ENCODE measurements around the gene NEMF. TPM values are rescaled to one million over a fixed set of nuclear protein-coding genes. Genes with fewer than 3 reads are reported as not detected.

The NEMF gene
- polyA plus RNA-seq, 2 donors = 19.9 to 40.2 TPM

- Histone ChIP-seq H3K27me3 (ENCODE audit: control insufficient read depth in 1 of 2, insufficient read depth in 2 of 2, low read length in 2 of 2) (no peaks in the 10 kb centered on the region), H3K9me3 (ENCODE audit: control insufficient read depth in 2 of 2, insufficient read depth in 1 of 2, low read depth in 1 of 2, low read length in 1 of 2) (no peaks in the 10 kb centered on the region), H3K4me3 (ENCODE audit: low read depth in 1 of 2, low read length in 2 of 2) (peak overlapping the region; percentile 57 to 62), H3K4me1 (ENCODE audit: control insufficient read depth in 2 of 2, insufficient read depth in 2 of 2, low read length in 1 of 2) (no peaks in the 10 kb centered on the region), H3K27ac (ENCODE audit: low read depth in 2 of 2, low read length in 1 of 2) (peak overlapping the region; percentile 94 to 100), H3K36me3 (ENCODE audit: control insufficient read depth in 2 of 2, insufficient read depth in 2 of 2, low read length in 1 of 2) (no peaks in the 10 kb centered on the region)
- 0 to 1% methylated on average over 27 to 28 of the region's 30 CpGs for WGBS, 2 donors
These were observed 9.6 kb upstream of the NEMF start for GRCh38 chr14:49862089-49862673.

- Histone ChIP-seq H3K27ac (ENCODE audit: low read depth in 2 of 2, low read length in 1 of 2) (peak overlapping the region; percentile 94 to 100), H3K4me3 (ENCODE audit: low read depth in 1 of 2, low read length in 2 of 2) (peak overlapping the region; percentile 57 to 62), H3K36me3 (ENCODE audit: control insufficient read depth in 2 of 2, insufficient read depth in 2 of 2, low read length in 1 of 2) (no peaks in the 10 kb centered on the region), H3K4me1 (ENCODE audit: control insufficient read depth in 2 of 2, insufficient read depth in 2 of 2, low read length in 1 of 2) (no peaks in the 10 kb centered on the region), H3K27me3 (ENCODE audit: control insufficient read depth in 1 of 2, insufficient read depth in 2 of 2, low read length in 2 of 2) (no peaks in the 10 kb centered on the region), H3K9me3 (ENCODE audit: control insufficient read depth in 2 of 2, insufficient read depth in 1 of 2, low read depth in 1 of 2, low read length in 1 of 2) (no peaks in the 10 kb centered on the region)
- 0% methylated on average over 12 of the region's 12 CpGs for WGBS, 2 donors
These were observed 9.1 kb upstream of the NEMF start for GRCh38 chr14:49861699-49862088.

GRCh38 chr14:49860988-49861698 is 8.6 kb upstream of the NEMF start:
- Histone ChIP-seq H3K27ac (ENCODE audit: low read depth in 2 of 2, low read length in 1 of 2) (peak overlapping the region; percentile 94 to 100), H3K4me1 (ENCODE audit: control insufficient read depth in 2 of 2, insufficient read depth in 2 of 2, low read length in 1 of 2) (no peaks in the 10 kb centered on the region), H3K36me3 (ENCODE audit: control insufficient read depth in 2 of 2, insufficient read depth in 2 of 2, low read length in 1 of 2) (no peaks in the 10 kb centered on the region), H3K9me3 (ENCODE audit: control insufficient read depth in 2 of 2, insufficient read depth in 1 of 2, low read depth in 1 of 2, low read length in 1 of 2) (no peaks in the 10 kb centered on the region), H3K4me3 (ENCODE audit: low read depth in 1 of 2, low read length in 2 of 2) (peak overlapping the region; percentile 57 to 62), H3K27me3 (ENCODE audit: control insufficient read depth in 1 of 2, insufficient read depth in 2 of 2, low read length in 2 of 2) (no peaks in the 10 kb centered on the region)
- 21 to 27% methylated on average over 4 of the region's 4 CpGs for WGBS, 2 donors

GRCh38 chr14:49858383-49858782 is 5.8 kb upstream of the NEMF start:
- no peak overlapping the region for H3K27ac ChIP-seq (ENCODE audit: low read depth in 2 of 2, low read length in 1 of 2)
- 72 to 79% methylated on average over 3 of the region's 3 CpGs for WGBS, 2 donors
- H3K4me3 ChIP-seq (ENCODE audit: low read depth in 1 of 2, low read length in 2 of 2) = no peak overlapping the region
- no peaks in the 10 kb centered on the region for H3K9me3 ChIP-seq (ENCODE audit: control insufficient read depth in 2 of 2, insufficient read depth in 1 of 2, low read depth in 1 of 2, low read length in 1 of 2)
- no peaks in the 10 kb centered on the region for H3K27me3 ChIP-seq (ENCODE audit: control insufficient read depth in 1 of 2, insufficient read depth in 2 of 2, low read length in 2 of 2)
- H3K36me3 ChIP-seq (ENCODE audit: control insufficient read depth in 2 of 2, insufficient read depth in 2 of 2, low read length in 1 of 2) = no peaks in the 10 kb centered on the region
- H3K4me1 ChIP-seq (ENCODE audit: control insufficient read depth in 2 of 2, insufficient read depth in 2 of 2, low read length in 1 of 2) = no peaks in the 10 kb centered on the region

GRCh38 chr14:49857427-49858003 is 4.9 kb upstream of the NEMF start:
- no peaks in the 10 kb centered on the region for H3K9me3 ChIP-seq (ENCODE audit: control insufficient read depth in 2 of 2, insufficient read depth in 1 of 2, low read depth in 1 of 2, low read length in 1 of 2)
- H3K4me1 ChIP-seq (ENCODE audit: control insufficient read depth in 2 of 2, insufficient read depth in 2 of 2, low read length in 1 of 2) = no peaks in the 10 kb centered on the region
- H3K27me3 ChIP-seq (ENCODE audit: control insufficient read depth in 1 of 2, insufficient read depth in 2 of 2, low read length in 2 of 2) = no peaks in the 10 kb centered on the region
- no peak overlapping the region for H3K4me3 ChIP-seq (ENCODE audit: low read depth in 1 of 2, low read length in 2 of 2)
- WGBS, 2 donors = 90 to 91% methylated on average over 6 of the region's 6 CpGs
- H3K36me3 ChIP-seq (ENCODE audit: control insufficient read depth in 2 of 2, insufficient read depth in 2 of 2, low read length in 1 of 2) = no peaks in the 10 kb centered on the region
- no peak overlapping the region for H3K27ac ChIP-seq (ENCODE audit: low read depth in 2 of 2, low read length in 1 of 2)

- Histone ChIP-seq H3K4me3 (ENCODE audit: low read depth in 1 of 2, low read length in 2 of 2) (peak overlapping the region in 1 of 2 donors; percentile 79), H3K27ac (ENCODE audit: low read depth in 2 of 2, low read length in 1 of 2) (peak overlapping the region in 1 of 2 donors; percentile 33)
- 15 to 25% methylated on average over 23 to 26 of the region's 27 CpGs for WGBS, 2 donors
These were observed 1.2 kb upstream of the NEMF start for GRCh38 chr14:49853572-49854375.

GRCh38 chr14:49853158-49853477 is 530 bp upstream of the NEMF start:
- no peaks in the 10 kb centered on the region for H3K4me1 ChIP-seq (ENCODE audit: control insufficient read depth in 2 of 2, insufficient read depth in 2 of 2, low read length in 1 of 2)
- no peaks in the 10 kb centered on the region for H3K9me3 ChIP-seq (ENCODE audit: control insufficient read depth in 2 of 2, insufficient read depth in 1 of 2, low read depth in 1 of 2, low read length in 1 of 2)
- peak overlapping the region; percentile 79 to 88 for H3K4me3 ChIP-seq (ENCODE audit: low read depth in 1 of 2, low read length in 2 of 2)
- no peaks in the 10 kb centered on the region for H3K36me3 ChIP-seq (ENCODE audit: control insufficient read depth in 2 of 2, insufficient read depth in 2 of 2, low read length in 1 of 2)
- no peaks in the 10 kb centered on the region for H3K27me3 ChIP-seq (ENCODE audit: control insufficient read depth in 1 of 2, insufficient read depth in 2 of 2, low read length in 2 of 2)
- WGBS, 2 donors = 0 to 1% methylated on average over 14 of the region's 14 CpGs
- peak overlapping the region; percentile 89 to 96 for H3K27ac ChIP-seq (ENCODE audit: low read depth in 2 of 2, low read length in 1 of 2)

More at GRCh38 chr14:49853572-49854375, 1.2 kb upstream of the NEMF start:
- H3K9me3 ChIP-seq (ENCODE audit: control insufficient read depth in 2 of 2, insufficient read depth in 1 of 2, low read depth in 1 of 2, low read length in 1 of 2) = no peaks in the 10 kb centered on the region
- no peaks in the 10 kb centered on the region for H3K27me3 ChIP-seq (ENCODE audit: control insufficient read depth in 1 of 2, insufficient read depth in 2 of 2, low read length in 2 of 2)
- no peaks in the 10 kb centered on the region for H3K36me3 ChIP-seq (ENCODE audit: control insufficient read depth in 2 of 2, insufficient read depth in 2 of 2, low read length in 1 of 2)
- no peaks in the 10 kb centered on the region for H3K4me1 ChIP-seq (ENCODE audit: control insufficient read depth in 2 of 2, insufficient read depth in 2 of 2, low read length in 1 of 2)

- peak overlapping the region; percentile 79 to 88 for H3K4me3 ChIP-seq (ENCODE audit: low read depth in 1 of 2, low read length in 2 of 2)
- no peaks in the 10 kb centered on the region for H3K9me3 ChIP-seq (ENCODE audit: control insufficient read depth in 2 of 2, insufficient read depth in 1 of 2, low read depth in 1 of 2, low read length in 1 of 2)
- no peak overlapping the region for H3K27ac ChIP-seq (ENCODE audit: low read depth in 2 of 2, low read length in 1 of 2)
- H3K27me3 ChIP-seq (ENCODE audit: control insufficient read depth in 1 of 2, insufficient read depth in 2 of 2, low read length in 2 of 2) = no peaks in the 10 kb centered on the region
- WGBS, 2 donors = 6 to 7% methylated on average over 7 of the region's 7 CpGs
- H3K36me3 ChIP-seq (ENCODE audit: control insufficient read depth in 2 of 2, insufficient read depth in 2 of 2, low read length in 1 of 2) = no peaks in the 10 kb centered on the region
- no peaks in the 10 kb centered on the region for H3K4me1 ChIP-seq (ENCODE audit: control insufficient read depth in 2 of 2, insufficient read depth in 2 of 2, low read length in 1 of 2)
These were observed 775 bp downstream of the NEMF start for GRCh38 chr14:49851813-49852212.

GRCh38 chr14:49849213-49849847 is 3.3 kb downstream of the NEMF start:
- no peaks in the 10 kb centered on the region for H3K9me3 ChIP-seq (ENCODE audit: control insufficient read depth in 2 of 2, insufficient read depth in 1 of 2, low read depth in 1 of 2, low read length in 1 of 2)
- no peaks in the 10 kb centered on the region for H3K27me3 ChIP-seq (ENCODE audit: control insufficient read depth in 1 of 2, insufficient read depth in 2 of 2, low read length in 2 of 2)
- H3K4me3 ChIP-seq (ENCODE audit: low read depth in 1 of 2, low read length in 2 of 2) = no peak overlapping the region
- H3K27ac ChIP-seq (ENCODE audit: low read depth in 2 of 2, low read length in 1 of 2) = no peak overlapping the region
- WGBS, 2 donors = 82 to 84% methylated on average over 1 of the region's 1 CpG
- no peaks in the 10 kb centered on the region for H3K4me1 ChIP-seq (ENCODE audit: control insufficient read depth in 2 of 2, insufficient read depth in 2 of 2, low read length in 1 of 2)
- peaks cover 0 to under 1% of the 10 kb centered on the region in 2 donors for H3K36me3 ChIP-seq (ENCODE audit: control insufficient read depth in 2 of 2, insufficient read depth in 2 of 2, low read length in 1 of 2)
